Measurements from ENCODE around the gene UBE2C. TPM values are rescaled to one million over a fixed set of nuclear protein-coding genes. Genes with fewer than 3 reads are reported as not detected.

The UBE2C gene
- total RNA-seq, 1 experiment from 2014 or later, result 205 TPM

DNA sequence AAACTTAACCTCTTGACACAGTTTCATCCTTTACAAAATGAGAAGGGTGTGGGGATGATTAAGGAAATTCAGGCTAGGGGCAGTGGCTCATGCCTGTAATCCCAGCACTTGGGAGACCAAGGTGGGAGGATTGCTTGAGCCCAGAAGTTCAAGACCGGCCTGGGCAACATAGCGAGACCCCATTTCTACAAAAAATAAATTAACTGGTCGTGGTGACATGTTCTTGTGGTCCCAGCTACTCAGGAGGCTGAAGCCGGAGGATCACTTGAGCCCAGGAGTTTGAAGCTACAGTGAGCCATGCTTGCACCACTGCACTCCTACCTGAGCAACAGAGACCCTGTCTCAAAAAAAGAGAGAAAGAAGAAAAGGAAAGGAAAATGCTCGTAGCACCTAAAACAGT lies 54.0 kb downstream of the UBE2C start:
- BruUV-seq (replicated peaks), result no TSS peak
- no peak overlapping the region for H3K4me2 ChIP-seq (ENCODE audit: low read length)
- H3K9me3 ChIP-seq (ENCODE audit: control insufficient read depth in 1 of 2, insufficient read depth in 1 of 2, low read depth in 1 of 2, low read length in 2 of 2), result no peaks in the 10 kb centered on the region
- ChIA-PET CTCF (no interaction called here), RAD21 (ENCODE audit: low non-redundant PET in 1 of 2, low total read pairs in 2 of 2, uncharacterized antibody in 2 of 2, unreplicated experiment in 2 of 2) (no interaction called here), POLR2A (no interaction called here)
- H3K9ac ChIP-seq (ENCODE audit: low read length), result no peak overlapping the region
- H3K4me3 ChIP-seq (replicated peaks in 1 of 2; ENCODE audit: low read depth in 1 of 2, low read length in 2 of 2), result no peak overlapping the region
- ATAC-seq, result no peak
- peaks cover 3 to 12% of the 10 kb centered on the region in 2 experiments for H3K4me1 ChIP-seq (ENCODE audit: control insufficient read depth in 1 of 2, insufficient read depth in 2 of 2, low read length in 2 of 2)
- TF ChIP-seq, protein P1, sequence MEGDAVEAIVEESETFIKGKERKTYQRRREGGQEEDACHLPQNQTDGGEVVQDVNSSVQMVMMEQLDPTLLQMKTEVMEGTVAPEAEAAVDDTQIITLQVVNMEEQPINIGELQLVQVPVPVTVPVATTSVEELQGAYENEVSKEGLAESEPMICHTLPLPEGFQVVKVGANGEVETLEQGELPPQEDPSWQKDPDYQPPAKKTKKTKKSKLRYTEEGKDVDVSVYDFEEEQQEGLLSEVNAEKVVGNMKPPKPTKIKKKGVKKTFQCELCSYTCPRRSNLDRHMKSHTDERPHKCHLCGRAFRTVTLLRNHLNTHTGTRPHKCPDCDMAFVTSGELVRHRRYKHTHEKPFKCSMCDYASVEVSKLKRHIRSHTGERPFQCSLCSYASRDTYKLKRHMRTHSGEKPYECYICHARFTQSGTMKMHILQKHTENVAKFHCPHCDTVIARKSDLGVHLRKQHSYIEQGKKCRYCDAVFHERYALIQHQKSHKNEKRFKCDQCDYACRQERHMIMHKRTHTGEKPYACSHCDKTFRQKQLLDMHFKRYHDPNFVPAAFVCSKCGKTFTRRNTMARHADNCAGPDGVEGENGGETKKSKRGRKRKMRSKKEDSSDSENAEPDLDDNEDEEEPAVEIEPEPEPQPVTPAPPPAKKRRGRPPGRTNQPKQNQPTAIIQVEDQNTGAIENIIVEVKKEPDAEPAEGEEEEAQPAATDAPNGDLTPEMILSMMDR (IDR thresholded peaks at IDR 0.05 in 2 of 3, conservative IDR thresholded peaks at IDR 0.05 in 1 of 3; ENCODE audit: borderline replicate concordance in 1 of 3, insufficient read depth in 1 of 3, low read depth in 2 of 3, low read length in 2 of 3), result no peak
- TF ChIP-seq RAD21 (IDR thresholded peaks at IDR 0.05; ENCODE audit: low read depth) (no peak), ZFX (IDR thresholded peaks at IDR 0.05) (no peak), ELF1 (IDR thresholded peaks at IDR 0.05; ENCODE audit: borderline replicate concordance, low read depth) (no peak), EZH2 (IDR thresholded peaks at IDR 0.05) (no peak), TCF7L2 (IDR thresholded peaks at IDR 0.05; ENCODE audit: borderline replicate concordance, extremely low read depth, insufficient read depth, insufficient read length) (no peak)
- no peak overlapping the region for H3K27ac ChIP-seq (ENCODE audit: low read depth, low read length)
- no peak for DNase-seq (ENCODE audit: low read depth, low spot score)
- no peaks in the 10 kb centered on the region for H3K9me2 ChIP-seq (ENCODE audit: insufficient read depth)
- H3K79me2 ChIP-seq (ENCODE audit: insufficient read depth, low read length), result no peaks in the 10 kb centered on the region
- H4K20me1 ChIP-seq (ENCODE audit: insufficient read depth), result no peaks in the 10 kb centered on the region
- no peaks in the 10 kb centered on the region for H3K36me3 ChIP-seq (ENCODE audit: control insufficient read depth in 1 of 2, insufficient read depth in 2 of 2, low read length in 2 of 2)
- H2AFZ ChIP-seq (ENCODE audit: low read depth, low read length, poor library complexity, severe bottlenecking), result no peak overlapping the region
- intact Hi-C loops (cut with micrococcal nuclease), result no loop called here
- H3K27me3 ChIP-seq (ENCODE audit: insufficient read depth, low read length), result no peaks in the 10 kb centered on the region

Other genes with a start within 250 kb of the UBE2C start
- gene WFDC8, start 233.4 kb upstream of the UBE2C start, total RNA-seq (2021; ENCODE audit: unreplicated experiment), result not detected
- 0.47 TPM for gene WFDC10A, start 182.9 kb upstream of the UBE2C start, total RNA-seq (2021; ENCODE audit: unreplicated experiment)
- not detected for gene WFDC9, start 181.4 kb upstream of the UBE2C start, total RNA-seq (2021; ENCODE audit: unreplicated experiment)
- gene WFDC11, start 142.4 kb upstream of the UBE2C start, total RNA-seq (2021; ENCODE audit: unreplicated experiment), result not detected
- not detected for gene WFDC13, start 110.6 kb upstream of the UBE2C start, total RNA-seq (2021; ENCODE audit: unreplicated experiment)
- gene WFDC10B, start 107.6 kb upstream of the UBE2C start, total RNA-seq (2021; ENCODE audit: unreplicated experiment), result not detected
- not detected for gene SPINT4, start 90.3 kb upstream of the UBE2C start, total RNA-seq (2021; ENCODE audit: unreplicated experiment)
- 4.7 TPM for gene WFDC3, start 20.8 kb upstream of the UBE2C start, total RNA-seq (2021; ENCODE audit: unreplicated experiment)
- gene DNTTIP1, start 20.7 kb upstream of the UBE2C start, total RNA-seq (2021; ENCODE audit: unreplicated experiment), result 61.0 TPM
- not detected for gene TNNC2, start 14.7 kb downstream of the UBE2C start, total RNA-seq (2021; ENCODE audit: unreplicated experiment)
- 11.9 TPM for gene SNX21, start 21.2 kb downstream of the UBE2C start, total RNA-seq (2021; ENCODE audit: unreplicated experiment)
- gene ACOT8, start 44.7 kb downstream of the UBE2C start, total RNA-seq (2021; ENCODE audit: unreplicated experiment), result 12.2 TPM
- 1.8 TPM for gene ZSWIM3, start 45.0 kb downstream of the UBE2C start, total RNA-seq (2021; ENCODE audit: unreplicated experiment)
- gene ZSWIM1, start 68.6 kb downstream of the UBE2C start, total RNA-seq (2021; ENCODE audit: unreplicated experiment), result 13.0 TPM
- gene SPATA25, start 75.0 kb downstream of the UBE2C start, total RNA-seq (2021; ENCODE audit: unreplicated experiment), result 0.42 TPM
- gene NEURL2, start 78.6 kb downstream of the UBE2C start, total RNA-seq (2021; ENCODE audit: unreplicated experiment), result 0.96 TPM
- gene CTSA, start 78.7 kb downstream of the UBE2C start, total RNA-seq (2021; ENCODE audit: unreplicated experiment), result 109 TPM
- gene PLTP, start 99.5 kb downstream of the UBE2C start, total RNA-seq (2021; ENCODE audit: unreplicated experiment), result 4.7 TPM
- gene PCIF1, start 122.0 kb downstream of the UBE2C start, total RNA-seq (2021; ENCODE audit: unreplicated experiment), result 31.8 TPM
- 20.8 TPM for gene ZNF335, start 159.6 kb downstream of the UBE2C start, total RNA-seq (2021; ENCODE audit: unreplicated experiment)
- gene MMP9, start 196.3 kb downstream of the UBE2C start, total RNA-seq (2021; ENCODE audit: unreplicated experiment), result 0.32 TPM
- gene SLC12A5, start 216.6 kb downstream of the UBE2C start, total RNA-seq (2021; ENCODE audit: unreplicated experiment), result 1.9 TPM

Data from HCT116 (cell line).